Neural progenitor cell (in vitro differentiated cells): ENCODE results near the gene PAEP.

Experiments
- EZH2 ChIP-seq: fragments of 200-600 bp; sonication (generic); IDR thresholded peaks from 2 replicates; pipeline ENCODE4 v1.6.1; 2017; ENCODE audit warnings: antibody characterized with exemption, mild to moderate bottlenecking, moderate library complexity
- TF ChIP-seq, protein P1 (sequence below): fragments of 200-600 bp; sonication (generic); IDR thresholded peaks from 2 replicates; pipeline ENCODE4 v1.5.1; 2017; ENCODE audit warnings: antibody characterized with exemption, mild to moderate bottlenecking

DNA sequence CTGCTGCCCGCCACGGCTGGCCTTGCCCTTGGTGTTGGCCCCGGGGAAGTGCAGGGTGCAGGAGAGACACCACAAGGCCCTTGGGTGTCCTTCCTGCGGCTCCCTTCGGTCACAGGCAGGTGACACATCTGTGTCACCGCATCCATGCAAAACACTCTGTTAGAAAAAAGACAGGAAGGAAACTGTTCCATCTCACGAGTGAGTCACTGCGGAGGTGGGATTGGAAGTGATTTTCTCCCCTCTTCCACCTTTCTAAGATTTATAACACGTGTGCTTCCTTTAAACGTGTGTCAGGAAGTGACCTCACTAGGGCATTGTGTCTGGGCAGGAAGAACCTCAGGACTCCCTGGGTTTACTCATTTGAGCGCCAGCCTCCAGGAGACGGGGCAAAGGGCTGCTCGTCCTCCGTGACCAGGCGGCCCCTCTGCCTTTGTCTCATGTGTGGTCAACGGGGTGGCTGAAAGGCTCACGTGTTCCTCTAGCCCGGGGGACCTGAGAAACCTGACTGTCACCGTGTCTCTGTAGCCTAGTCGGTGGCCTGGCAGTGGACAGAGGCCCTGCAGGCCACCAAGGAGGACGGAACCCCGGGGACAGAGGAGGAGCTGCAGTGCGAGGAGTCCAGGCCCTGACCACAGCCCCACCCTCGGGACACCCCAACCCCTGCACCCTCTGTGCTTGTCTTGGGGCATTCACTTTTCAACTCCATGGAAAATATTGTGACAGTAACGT, 45.3 kb upstream of the PAEP start:
- TF ChIP-seq EZH2: no peak
- TF ChIP-seq, protein P1, sequence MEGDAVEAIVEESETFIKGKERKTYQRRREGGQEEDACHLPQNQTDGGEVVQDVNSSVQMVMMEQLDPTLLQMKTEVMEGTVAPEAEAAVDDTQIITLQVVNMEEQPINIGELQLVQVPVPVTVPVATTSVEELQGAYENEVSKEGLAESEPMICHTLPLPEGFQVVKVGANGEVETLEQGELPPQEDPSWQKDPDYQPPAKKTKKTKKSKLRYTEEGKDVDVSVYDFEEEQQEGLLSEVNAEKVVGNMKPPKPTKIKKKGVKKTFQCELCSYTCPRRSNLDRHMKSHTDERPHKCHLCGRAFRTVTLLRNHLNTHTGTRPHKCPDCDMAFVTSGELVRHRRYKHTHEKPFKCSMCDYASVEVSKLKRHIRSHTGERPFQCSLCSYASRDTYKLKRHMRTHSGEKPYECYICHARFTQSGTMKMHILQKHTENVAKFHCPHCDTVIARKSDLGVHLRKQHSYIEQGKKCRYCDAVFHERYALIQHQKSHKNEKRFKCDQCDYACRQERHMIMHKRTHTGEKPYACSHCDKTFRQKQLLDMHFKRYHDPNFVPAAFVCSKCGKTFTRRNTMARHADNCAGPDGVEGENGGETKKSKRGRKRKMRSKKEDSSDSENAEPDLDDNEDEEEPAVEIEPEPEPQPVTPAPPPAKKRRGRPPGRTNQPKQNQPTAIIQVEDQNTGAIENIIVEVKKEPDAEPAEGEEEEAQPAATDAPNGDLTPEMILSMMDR: no peak
